ENCODE measurements around the gene UACA. TPM values are rescaled to one million over a fixed set of nuclear protein-coding genes. Genes with fewer than 3 reads are reported as not detected.
"Not testable (repeated sequence)": the region's sequence is repeated elsewhere in the genome, so short reads cannot be mapped to it uniquely, and the experiment has no call there.

Gene UACA, protein sequence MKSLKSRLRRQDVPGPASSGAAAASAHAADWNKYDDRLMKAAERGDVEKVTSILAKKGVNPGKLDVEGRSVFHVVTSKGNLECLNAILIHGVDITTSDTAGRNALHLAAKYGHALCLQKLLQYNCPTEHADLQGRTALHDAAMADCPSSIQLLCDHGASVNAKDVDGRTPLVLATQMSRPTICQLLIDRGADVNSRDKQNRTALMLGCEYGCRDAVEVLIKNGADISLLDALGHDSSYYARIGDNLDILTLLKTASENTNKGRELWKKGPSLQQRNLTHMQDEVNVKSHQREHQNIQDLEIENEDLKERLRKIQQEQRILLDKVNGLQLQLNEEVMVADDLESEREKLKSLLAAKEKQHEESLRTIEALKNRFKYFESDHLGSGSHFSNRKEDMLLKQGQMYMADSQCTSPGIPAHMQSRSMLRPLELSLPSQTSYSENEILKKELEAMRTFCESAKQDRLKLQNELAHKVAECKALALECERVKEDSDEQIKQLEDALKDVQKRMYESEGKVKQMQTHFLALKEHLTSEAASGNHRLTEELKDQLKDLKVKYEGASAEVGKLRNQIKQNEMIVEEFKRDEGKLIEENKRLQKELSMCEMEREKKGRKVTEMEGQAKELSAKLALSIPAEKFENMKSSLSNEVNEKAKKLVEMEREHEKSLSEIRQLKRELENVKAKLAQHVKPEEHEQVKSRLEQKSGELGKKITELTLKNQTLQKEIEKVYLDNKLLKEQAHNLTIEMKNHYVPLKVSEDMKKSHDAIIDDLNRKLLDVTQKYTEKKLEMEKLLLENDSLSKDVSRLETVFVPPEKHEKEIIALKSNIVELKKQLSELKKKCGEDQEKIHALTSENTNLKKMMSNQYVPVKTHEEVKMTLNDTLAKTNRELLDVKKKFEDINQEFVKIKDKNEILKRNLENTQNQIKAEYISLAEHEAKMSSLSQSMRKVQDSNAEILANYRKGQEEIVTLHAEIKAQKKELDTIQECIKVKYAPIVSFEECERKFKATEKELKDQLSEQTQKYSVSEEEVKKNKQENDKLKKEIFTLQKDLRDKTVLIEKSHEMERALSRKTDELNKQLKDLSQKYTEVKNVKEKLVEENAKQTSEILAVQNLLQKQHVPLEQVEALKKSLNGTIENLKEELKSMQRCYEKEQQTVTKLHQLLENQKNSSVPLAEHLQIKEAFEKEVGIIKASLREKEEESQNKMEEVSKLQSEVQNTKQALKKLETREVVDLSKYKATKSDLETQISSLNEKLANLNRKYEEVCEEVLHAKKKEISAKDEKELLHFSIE (N-terminal part only)
- total RNA-seq, result 0.40 and 0.68 TPM in 2 replicates

DNA sequence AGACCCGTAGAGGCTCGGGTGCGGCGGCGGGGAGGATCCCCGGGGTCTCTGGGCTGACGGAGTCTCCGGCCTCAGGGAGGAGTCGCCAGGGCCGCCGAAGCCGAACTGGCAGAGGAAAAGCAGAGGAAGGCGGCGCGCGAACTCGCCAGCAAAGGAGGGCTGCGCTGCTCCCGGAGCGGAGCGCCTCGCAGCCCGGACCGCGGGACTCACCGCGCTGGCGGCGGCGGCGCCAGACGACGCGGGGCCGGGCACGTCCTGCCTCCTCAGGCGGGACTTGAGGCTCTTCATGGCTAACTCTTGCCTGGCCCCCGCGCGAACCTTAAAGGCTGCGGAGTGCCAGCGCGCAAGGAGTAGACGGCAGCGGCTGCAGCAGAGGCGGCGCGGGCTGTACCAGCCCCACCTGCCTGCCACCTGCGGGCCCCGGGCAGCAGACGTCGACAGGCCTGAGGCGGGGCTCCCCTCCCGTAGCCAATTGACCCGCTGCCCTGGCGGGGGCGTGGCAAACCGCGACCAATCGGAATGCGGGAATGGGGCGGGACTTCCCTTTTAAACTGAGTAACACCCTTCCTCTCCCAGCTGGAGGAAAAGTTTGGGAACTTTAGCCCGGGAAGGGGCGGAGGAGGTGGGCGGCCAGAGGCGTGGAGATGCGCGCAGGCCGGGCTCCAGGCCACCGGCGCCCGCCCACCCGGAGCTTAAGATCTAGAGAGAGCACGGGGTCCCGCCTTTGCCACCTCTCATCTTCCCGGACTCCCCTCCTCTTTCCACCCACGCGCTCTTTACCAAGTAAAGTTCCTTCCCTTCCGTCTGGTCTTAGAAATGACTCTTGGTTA lies at the start of gene UACA:
TSS of gene UACA (minus strand) at position 439 of the 830 bp plus-strand sequence. CDS start at position 288, 151 bp downstream.
- no peak within 1 kb of the TSS for H3K27ac Mint-ChIP-seq
- H3K4me1 Mint-ChIP-seq, result peaks cover 16% of the 10 kb centered on the region
- peak within 1 kb of the TSS; percentile 74 for H3K4me3 Mint-ChIP-seq
- peaks cover 44% of the 10 kb centered on the region for H3K27me3 Mint-ChIP-seq
- no peaks in the 10 kb centered on the region for H3K9me3 Mint-ChIP-seq
- no peaks in the 10 kb centered on the region for H3K36me3 Mint-ChIP-seq (ENCODE audit: low read depth)
- peak; percentile 93 for DNase-seq
- intact Hi-C loops (cut with micrococcal nuclease), result no loop called here

DNA sequence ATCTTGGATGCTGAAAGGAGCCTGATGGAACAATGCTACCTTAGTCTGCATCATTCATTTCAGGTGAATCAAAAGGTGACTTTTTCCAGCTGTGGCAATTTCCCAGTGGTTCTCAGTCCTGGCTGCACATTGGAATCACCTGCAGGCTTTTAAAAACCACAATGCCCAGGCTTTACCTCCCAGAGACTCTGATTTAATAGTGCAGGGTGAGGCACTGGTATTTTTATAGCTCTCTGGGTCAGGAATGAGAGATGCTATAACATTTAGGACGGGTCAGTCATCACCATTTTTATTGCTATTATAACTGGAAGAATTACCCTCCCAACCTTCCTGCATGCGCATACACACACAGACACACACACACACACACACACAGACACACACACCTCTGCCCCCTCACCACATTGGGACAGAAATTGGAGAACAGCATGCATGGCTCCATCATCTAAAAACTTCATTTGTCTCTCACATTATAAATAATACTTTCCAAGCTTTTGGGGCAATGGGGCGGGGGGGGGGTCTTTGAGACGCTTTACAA lies 49.5 kb upstream of the UACA start:
- intact Hi-C loops (cut with micrococcal nuclease), result loop anchor here (5.0 kb wide), 2 partner anchors 131 to 1336 kb away; no protein-coding TSS in a partner anchor
- Mint-ChIP-seq H3K4me3 (no peak overlapping the region), H3K27me3 (peaks cover 8% of the 10 kb centered on the region), H3K27ac (no peak overlapping the region), H3K9me3 (no peaks in the 10 kb centered on the region), H3K4me1 (peaks cover 2% of the 10 kb centered on the region), H3K36me3 (ENCODE audit: low read depth) (no peaks in the 10 kb centered on the region)
- DNase-seq, result no peak

DNA sequence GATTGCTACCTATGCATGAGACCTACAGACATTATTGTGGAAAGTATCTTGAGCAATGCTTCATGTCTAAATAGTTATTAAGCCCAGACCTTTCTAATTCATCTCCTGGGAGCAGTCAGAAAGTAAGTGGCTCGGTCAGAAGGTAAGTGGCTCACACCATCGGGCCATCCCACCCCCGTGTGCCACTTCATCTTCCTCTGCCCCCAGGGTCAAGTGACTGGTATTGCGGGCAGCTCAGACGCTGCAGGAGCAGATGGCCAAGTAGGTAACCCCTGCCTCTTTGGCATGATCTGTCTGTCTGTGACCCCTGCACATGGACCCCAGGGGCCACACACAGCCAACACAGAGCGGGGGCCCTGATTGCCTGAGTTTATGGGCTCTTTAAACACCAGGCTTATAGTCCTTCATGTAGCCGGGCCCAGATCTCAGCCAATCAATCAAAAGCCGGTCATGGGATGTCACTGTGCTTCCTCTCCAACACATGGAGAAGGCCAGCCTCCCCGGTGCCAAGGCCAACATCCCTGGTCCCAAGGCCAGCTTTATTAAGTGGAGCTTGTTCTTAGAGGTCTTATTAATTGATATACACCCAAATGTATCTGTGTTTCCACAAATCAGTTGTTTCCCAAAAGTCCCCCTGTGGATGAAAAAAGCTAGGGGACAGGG lies 47.7 kb upstream of the UACA start:
- intact Hi-C loops (cut with micrococcal nuclease), result loop anchor here (5.0 kb wide), 2 partner anchors 129 to 1334 kb away; no protein-coding TSS in a partner anchor
- Mint-ChIP-seq H3K27ac (no peak overlapping the region), H3K4me3 (no peak overlapping the region), H3K36me3 (ENCODE audit: low read depth) (no peaks in the 10 kb centered on the region), H3K27me3 (peaks cover 8% of the 10 kb centered on the region), H3K4me1 (peaks cover 2% of the 10 kb centered on the region), H3K9me3 (no peaks in the 10 kb centered on the region)
- no peak for DNase-seq

DNA sequence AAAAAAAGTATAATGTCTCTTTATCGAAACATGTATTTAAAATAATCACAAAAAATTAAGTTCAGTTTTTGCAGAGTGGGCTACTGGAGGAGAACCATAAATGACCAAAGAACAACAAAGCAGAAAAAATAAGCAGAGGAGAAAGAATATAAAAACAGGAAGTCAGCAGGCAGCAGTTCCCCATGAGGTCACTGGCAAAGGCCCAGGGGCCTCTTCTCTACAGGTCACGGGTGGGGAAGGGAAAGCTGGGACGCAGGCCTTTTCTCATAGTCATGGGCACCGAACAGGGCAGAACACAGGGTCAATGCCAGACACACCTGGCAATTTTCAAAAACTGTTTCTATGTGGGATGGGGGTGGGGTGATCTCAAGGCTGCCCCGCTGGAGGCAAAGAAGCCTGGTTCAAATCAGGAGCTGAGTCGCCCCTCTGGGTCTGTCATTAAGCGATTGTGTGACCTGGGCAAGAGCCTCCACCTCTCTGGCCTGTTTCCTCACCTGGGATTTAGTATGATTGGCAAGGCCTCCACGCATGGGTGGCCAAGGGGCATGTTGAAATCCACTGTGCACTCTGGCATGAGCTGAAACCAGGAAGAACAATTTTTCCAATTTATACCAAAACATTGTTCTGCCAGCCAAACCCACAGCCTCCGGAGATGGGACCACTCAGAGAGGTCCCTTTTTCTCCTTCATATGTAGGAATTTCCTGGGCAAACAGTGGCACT lies 43.8 kb upstream of the UACA start:
- Mint-ChIP-seq H3K27me3 (peaks cover 10% of the 10 kb centered on the region), H3K36me3 (ENCODE audit: low read depth) (no peaks in the 10 kb centered on the region), H3K27ac (no peak overlapping the region), H3K4me3 (no peak overlapping the region), H3K9me3 (no peaks in the 10 kb centered on the region), H3K4me1 (peaks cover 2% of the 10 kb centered on the region)
- no peak for DNase-seq
- intact Hi-C loops (cut with micrococcal nuclease), result no loop called here

DNA sequence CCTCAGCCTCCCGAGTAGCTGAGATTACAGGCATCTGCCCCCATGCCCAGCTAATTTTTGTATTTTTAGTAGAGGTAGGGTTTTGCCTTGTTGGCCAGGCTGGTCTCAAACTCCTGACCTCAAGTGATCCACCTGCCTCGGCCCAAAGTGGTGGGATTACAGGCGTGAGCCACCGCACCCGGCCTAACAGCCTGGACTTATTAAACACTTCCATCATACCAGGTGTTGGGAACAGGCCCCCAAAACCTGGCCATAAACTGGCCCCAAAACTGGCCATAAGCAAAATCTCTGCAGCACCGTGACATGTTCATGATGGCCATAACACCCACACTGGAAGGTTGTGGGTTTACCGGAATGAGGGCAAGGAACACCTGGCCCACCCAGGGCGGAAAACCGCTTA lies 41.0 kb upstream of the UACA start:
- H3K4me3 Mint-ChIP-seq; H3K9me3 Mint-ChIP-seq; H3K27ac Mint-ChIP-seq; H3K4me1 Mint-ChIP-seq; DNase-seq; intact Hi-C loops (cut with micrococcal nuclease); H3K36me3 Mint-ChIP-seq (ENCODE audit: low read depth); H3K27me3 Mint-ChIP-seq: not testable (repeated sequence)

DNA sequence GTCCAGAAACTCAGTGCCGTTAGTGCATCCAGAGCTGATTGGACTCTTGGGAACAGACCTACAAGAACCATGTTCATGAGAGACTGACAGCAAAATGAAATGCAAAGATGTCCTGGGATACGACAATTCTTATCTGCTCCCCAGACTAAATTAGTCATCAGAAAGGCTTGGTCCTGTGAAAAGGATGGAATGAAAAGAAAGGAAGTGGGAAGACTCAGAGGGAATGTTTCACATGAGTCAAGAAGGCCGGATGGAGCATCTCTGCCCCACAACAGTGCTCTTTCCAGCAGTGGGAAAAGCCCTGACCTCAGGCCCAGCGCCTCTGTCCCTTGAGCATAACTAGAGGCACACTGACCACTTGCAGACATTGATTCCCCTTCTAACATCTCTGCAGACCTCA lies 39.3 kb upstream of the UACA start:
- H3K4me3 Mint-ChIP-seq, result no peak overlapping the region

DNA sequence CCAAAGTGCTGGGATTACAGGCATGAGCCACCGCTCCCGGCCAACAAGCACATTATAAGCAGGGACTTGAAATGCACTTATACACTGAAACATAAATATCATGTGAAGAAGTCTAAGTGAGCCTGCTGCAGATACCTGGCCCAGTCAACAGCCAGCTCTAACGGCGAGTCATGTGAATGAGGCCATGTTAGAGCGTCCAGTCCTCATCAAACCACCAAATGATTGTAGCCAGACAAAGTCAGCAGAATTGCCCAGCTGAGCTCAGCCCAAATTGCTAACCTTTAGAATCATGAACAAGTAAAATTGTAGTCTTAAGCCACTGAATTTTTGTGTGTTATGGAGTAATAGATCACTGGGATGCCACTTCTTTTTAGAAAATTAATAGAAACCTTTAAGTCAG lies 37.8 kb upstream of the UACA start:
- Mint-ChIP-seq H3K4me1 (no peaks in the 10 kb centered on the region), H3K9me3 (no peaks in the 10 kb centered on the region), H3K36me3 (ENCODE audit: low read depth) (no peaks in the 10 kb centered on the region), H3K4me3 (no peak overlapping the region), H3K27ac (no peak overlapping the region), H3K27me3 (peaks cover 5% of the 10 kb centered on the region)
- intact Hi-C loops (cut with micrococcal nuclease), result no loop called here
- no peak for DNase-seq

More for the DNA sequence above, 39.3 kb upstream of the UACA start:
- intact Hi-C loops (cut with micrococcal nuclease), result no loop called here
- H3K36me3 Mint-ChIP-seq (ENCODE audit: low read depth), result no peaks in the 10 kb centered on the region
- H3K9me3 Mint-ChIP-seq, result no peaks in the 10 kb centered on the region
- DNase-seq, result no peak
- H3K27ac Mint-ChIP-seq, result no peak overlapping the region
- H3K4me1 Mint-ChIP-seq, result no peaks in the 10 kb centered on the region
- H3K27me3 Mint-ChIP-seq, result peaks cover 5% of the 10 kb centered on the region

DNA sequence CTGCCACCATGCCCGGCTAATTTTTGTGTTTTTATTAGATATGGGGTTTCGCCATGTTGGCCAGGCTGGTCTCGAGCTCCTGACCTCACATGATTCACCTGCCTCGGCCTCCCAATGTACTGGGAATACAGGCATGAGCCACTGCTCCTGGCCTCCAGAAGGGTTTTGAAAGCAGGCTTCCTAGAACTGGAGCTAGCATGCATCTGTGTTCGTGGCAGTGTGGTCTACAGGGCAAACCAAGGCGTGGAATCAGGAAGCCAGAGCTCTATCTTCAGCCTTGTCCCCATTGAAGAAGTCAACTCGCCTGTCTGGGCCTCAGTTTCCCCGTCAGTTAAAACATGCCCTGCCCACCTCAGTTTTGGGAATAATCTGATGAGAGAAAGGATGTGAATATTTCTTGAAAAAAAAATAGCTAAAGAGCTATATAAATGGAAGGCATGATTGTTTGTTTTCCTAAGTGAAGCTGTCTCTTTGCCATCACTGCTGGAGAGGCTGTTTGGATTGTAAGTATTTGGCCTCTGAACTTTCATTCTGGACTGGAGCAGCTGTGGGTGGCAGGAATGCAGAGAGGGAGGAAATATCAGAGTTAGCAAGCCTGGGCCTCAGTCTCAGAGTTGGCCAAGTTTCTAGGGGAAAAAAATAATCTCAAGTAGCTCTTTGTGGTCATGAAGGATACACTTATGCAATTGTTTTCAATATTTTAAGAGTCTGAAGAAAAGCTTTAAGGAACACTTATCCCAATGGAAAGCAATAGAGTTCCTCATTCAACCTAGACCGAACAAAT lies 36.5 kb upstream of the UACA start:
- H3K36me3 Mint-ChIP-seq (ENCODE audit: low read depth), result no peaks in the 10 kb centered on the region
- intact Hi-C loops (cut with micrococcal nuclease), result no loop called here
- no peak for DNase-seq
- peaks cover 5% of the 10 kb centered on the region for H3K27me3 Mint-ChIP-seq
- H3K4me3 Mint-ChIP-seq, result no peak overlapping the region
- H3K27ac Mint-ChIP-seq, result no peak overlapping the region
- no peaks in the 10 kb centered on the region for H3K9me3 Mint-ChIP-seq
- no peaks in the 10 kb centered on the region for H3K4me1 Mint-ChIP-seq

DNA sequence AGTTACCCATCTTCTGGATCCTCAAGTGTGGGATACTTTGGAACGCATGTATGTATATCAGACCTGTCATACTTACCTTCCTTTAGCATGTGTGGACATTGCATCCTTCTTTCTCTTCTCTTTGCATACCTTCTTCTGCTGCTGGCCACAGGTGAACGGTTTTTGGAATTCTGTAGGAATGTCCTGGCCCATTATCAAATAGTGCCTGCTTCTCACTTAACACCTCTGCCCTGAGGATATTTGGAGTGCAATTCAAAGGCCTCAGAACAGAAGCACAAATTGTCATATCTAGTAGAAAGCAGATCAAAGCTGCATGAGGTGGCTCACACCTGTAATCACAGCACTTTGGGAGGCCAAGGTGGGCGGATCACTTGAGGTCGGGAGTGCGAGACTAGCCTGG lies 34.1 kb upstream of the UACA start:
- Mint-ChIP-seq H3K9me3 (no peaks in the 10 kb centered on the region), H3K4me3 (no peak overlapping the region), H3K27ac (no peak overlapping the region), H3K27me3 (peaks cover 9% of the 10 kb centered on the region), H3K4me1 (no peaks in the 10 kb centered on the region), H3K36me3 (ENCODE audit: low read depth) (no peaks in the 10 kb centered on the region)
- intact Hi-C loops (cut with micrococcal nuclease), result no loop called here
- DNase-seq, result no peak

DNA sequence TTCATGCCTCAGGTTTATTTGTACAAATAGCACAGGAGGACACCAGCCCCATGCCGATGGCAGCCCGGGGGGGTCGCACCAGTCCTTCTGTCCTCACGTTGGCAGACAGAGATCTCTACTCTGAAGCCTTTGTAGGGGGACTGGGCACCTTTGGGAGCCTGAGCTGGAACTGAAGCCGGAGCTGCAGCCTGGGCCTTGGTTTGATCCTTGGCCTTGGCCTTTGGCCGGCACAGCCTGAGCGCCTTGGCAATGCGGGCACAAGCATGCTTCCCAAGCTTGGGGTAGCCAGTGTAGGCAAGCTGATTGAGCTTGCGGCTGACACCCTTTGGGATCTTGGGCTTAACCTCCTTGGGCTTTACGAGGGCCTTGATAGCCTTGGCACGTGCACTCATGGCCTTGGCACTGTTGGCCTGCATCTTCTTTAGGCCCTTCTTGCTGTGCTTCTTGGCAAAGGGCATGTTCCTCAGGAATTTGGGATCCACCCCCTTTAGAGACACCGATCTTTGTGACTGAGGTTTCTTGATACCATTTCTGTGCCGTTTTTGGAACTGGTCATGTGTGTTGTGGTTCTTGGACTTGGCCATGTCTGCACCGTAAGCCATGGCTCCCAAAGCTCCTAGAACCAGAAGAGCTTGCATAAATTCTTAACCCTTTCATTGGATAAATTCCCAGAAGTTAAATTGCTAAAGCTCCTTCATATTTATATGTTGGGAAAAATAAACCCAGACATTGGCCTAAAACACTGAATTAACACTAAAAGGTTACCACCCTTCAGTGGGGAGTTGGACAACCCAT lies 33.4 kb upstream of the UACA start:
- peaks cover 14% of the 10 kb centered on the region for H3K27me3 Mint-ChIP-seq
- no peak overlapping the region for H3K27ac Mint-ChIP-seq
- no peak overlapping the region for H3K4me3 Mint-ChIP-seq
- H3K36me3 Mint-ChIP-seq (ENCODE audit: low read depth), result no peaks in the 10 kb centered on the region
- no peaks in the 10 kb centered on the region for H3K9me3 Mint-ChIP-seq
- no peaks in the 10 kb centered on the region for H3K4me1 Mint-ChIP-seq
- no peak for DNase-seq
- intact Hi-C loops (cut with micrococcal nuclease), result no loop called here

DNA sequence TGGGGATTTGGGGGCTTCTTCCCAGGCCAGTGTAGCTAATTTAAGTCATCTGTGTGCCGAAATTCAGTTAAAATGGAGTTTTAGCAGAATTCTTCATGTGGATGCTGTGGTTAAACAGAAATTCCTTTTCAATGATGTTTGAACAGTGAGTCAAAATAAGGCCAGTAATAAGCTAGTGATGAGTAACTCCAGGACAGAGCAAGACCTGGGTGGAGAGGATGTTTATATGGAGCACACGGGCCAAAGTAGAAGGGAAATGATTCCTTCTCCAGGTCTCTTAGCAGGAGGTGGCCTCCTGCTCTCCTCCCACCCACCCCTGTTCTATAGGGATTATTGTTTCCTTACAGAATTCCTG lies 31.9 kb upstream of the UACA start:
- Mint-ChIP-seq H3K36me3 (ENCODE audit: low read depth) (no peaks in the 10 kb centered on the region), H3K27me3 (peaks cover 14% of the 10 kb centered on the region), H3K27ac (no peak overlapping the region), H3K4me3 (no peak overlapping the region), H3K9me3 (no peaks in the 10 kb centered on the region), H3K4me1 (no peaks in the 10 kb centered on the region)
- intact Hi-C loops (cut with micrococcal nuclease), result no loop called here
- DNase-seq, result no peak

Measured in activated CD4-positive, alpha-beta T cell treated with anti-CD3 and anti-CD28 coated beads, Interleukin-2, amount 10 ng/mL, durations not matched to agents 24 days and 14 days (primary cell).